ENCODE results near the gene BRIX1. TPM values are rescaled to one million over a fixed set of nuclear protein-coding genes. Genes with fewer than 3 reads are reported as not detected.

BRIX1 gene
- total and polyA plus RNA-seq, 4 experiments from 2014 or later: 27.1 to 63.9 (median 40.6) TPM

GRCh38 chr5:34944460-34945047 is 29.0 kb downstream of the BRIX1 start:
- H3K36me3 ChIP-seq (ENCODE audit: insufficient read depth, low read length): peaks cover 27% of the 10 kb centered on the region
- Mint-ChIP-seq H3K4me3 (no peak overlapping the region), H3K4me1 (no peaks in the 10 kb centered on the region), H3K36me3 (peaks cover 55 to 56% of the 10 kb centered on the region in 2 donors), H3K27ac (no peak overlapping the region), H3K27me3 (no peaks in the 10 kb centered on the region), H3K9me3 (no peaks in the 10 kb centered on the region)
- intact Hi-C loops (cut with micrococcal nuclease): no loop called here
- ChIA-PET POLR2A (ENCODE audit: partially characterized antibody) (interaction anchor here (2.5 kb wide), 1 partner anchor 15 kb away, joined by 12 read pairs; the partner anchor contains the start of gene DNAJC21), CTCF (ENCODE audit: partially characterized antibody) (interaction anchor here (1.2 to 1.4 kb wide), 2 partner anchors 10 to 59 kb away, joined by 3 read pairs; no protein-coding TSS in a partner anchor)
- H3K9me3 ChIP-seq (ENCODE audit: control insufficient read depth in 1 of 2, low read length in 2 of 2): no peaks in the 10 kb centered on the region
- no peaks in the 10 kb centered on the region for H3K27me3 ChIP-seq (ENCODE audit: insufficient read depth, low read length)
- DNase-seq: no peak
- H3K4me1 ChIP-seq (ENCODE audit: insufficient read depth, low read length): no peaks in the 10 kb centered on the region
- no peak overlapping the region for H3K27ac ChIP-seq (ENCODE audit: low read depth, low read length)
- H3K4me3 ChIP-seq (ENCODE audit: low read length in 2 of 2): no peak overlapping the region

GRCh38 chr5:34957321-34957720 is 41.8 kb downstream of the BRIX1 start:
- Histone ChIP-seq H3K36me3 (ENCODE audit: insufficient read depth, low read length) (no peaks in the 10 kb centered on the region), H3K27me3 (ENCODE audit: insufficient read depth, low read length) (no peaks in the 10 kb centered on the region), H3K4me1 (ENCODE audit: insufficient read depth, low read length) (no peaks in the 10 kb centered on the region), H3K9me3 (ENCODE audit: control insufficient read depth in 1 of 2, low read length in 2 of 2) (no peaks in the 10 kb centered on the region), H3K4me3 (ENCODE audit: low read length in 2 of 2) (no peak overlapping the region), H3K27ac (ENCODE audit: low read depth, low read length) (no peak overlapping the region)
- ChIA-PET POLR2A (ENCODE audit: partially characterized antibody) (interaction anchor here (0.7 kb wide), 1 partner anchor 28 kb away, joined by 3 read pairs; the partner anchor contains the start of gene DNAJC21), CTCF (ENCODE audit: partially characterized antibody) (interaction anchor here (1.3 to 2.3 kb wide), 4 partner anchors 9 to 969 kb away, joined by 3 to 13 read pairs (median 5); no protein-coding TSS in a partner anchor)
- Mint-ChIP-seq H3K4me3 (no peak overlapping the region), H3K9me3 (no peaks in the 10 kb centered on the region), H3K27ac (no peak overlapping the region), H3K36me3 (peaks cover 17 to 28% of the 10 kb centered on the region in 2 donors), H3K27me3 (no peaks in the 10 kb centered on the region), H3K4me1 (peaks cover 0 to 3% (median under 1%) of the 10 kb centered on the region in 4 donors)
- intact Hi-C loops (cut with micrococcal nuclease): no loop called here
- DNase-seq: no peak

GRCh38 chr5:34957857-34958690 is 42.6 kb downstream of the BRIX1 start:
- H3K27ac ChIP-seq (ENCODE audit: low read depth, low read length): no peak overlapping the region
- H3K4me1 ChIP-seq (ENCODE audit: insufficient read depth, low read length): no peaks in the 10 kb centered on the region
- Mint-ChIP-seq H3K4me3 (no peak overlapping the region), H3K9me3 (no peaks in the 10 kb centered on the region), H3K4me1 (peaks cover 0 to 3% (median under 1%) of the 10 kb centered on the region in 4 donors), H3K27me3 (no peaks in the 10 kb centered on the region), H3K36me3 (peaks cover 14 to 23% of the 10 kb centered on the region in 2 donors), H3K27ac (peak overlapping the region in 3 of 7 donors; percentile 30 to 59 (median 56))
- CTCF ChIA-PET (ENCODE audit: partially characterized antibody): interaction anchor here (1.3 to 2.3 kb wide), 6 partner anchors 8 to 969 kb away, joined by 3 to 13 read pairs (median 5); no protein-coding TSS in a partner anchor
- H3K4me3 ChIP-seq (ENCODE audit: low read length in 2 of 2): no peak overlapping the region
- POLR2A ChIA-PET (ENCODE audit: partially characterized antibody): no interaction called here
- intact Hi-C loops (cut with micrococcal nuclease): no loop called here
- H3K9me3 ChIP-seq (ENCODE audit: control insufficient read depth in 1 of 2, low read length in 2 of 2): no peaks in the 10 kb centered on the region
- H3K27me3 ChIP-seq (ENCODE audit: insufficient read depth, low read length): no peaks in the 10 kb centered on the region
- no peaks in the 10 kb centered on the region for H3K36me3 ChIP-seq (ENCODE audit: insufficient read depth, low read length)
- DNase-seq: peak in 2 of 5 donors; percentile 4 to 7

GRCh38 chr5:34959323-34959722 is 43.8 kb downstream of the BRIX1 start:
- ChIA-PET POLR2A (ENCODE audit: partially characterized antibody) (no interaction called here), CTCF (ENCODE audit: partially characterized antibody) (interaction anchor here (1.3 to 1.4 kb wide), 2 partner anchors 10 to 18 kb away, joined by 5 read pairs; no protein-coding TSS in a partner anchor)
- no peak overlapping the region for H3K4me3 Mint-ChIP-seq
- no peaks in the 10 kb centered on the region for H3K9me3 Mint-ChIP-seq
- H3K27ac ChIP-seq (ENCODE audit: low read depth, low read length): no peak overlapping the region
- H3K36me3 ChIP-seq (ENCODE audit: insufficient read depth, low read length): no peaks in the 10 kb centered on the region
- no peak overlapping the region for H3K4me3 ChIP-seq (ENCODE audit: low read length in 2 of 2)
- peaks cover 0 to 3% (median under 1%) of the 10 kb centered on the region in 4 donors for H3K4me1 Mint-ChIP-seq
- peak overlapping the region in 5 of 7 donors; percentile 2 to 41 (median 20) for H3K27ac Mint-ChIP-seq
- DNase-seq: no peak
- H3K27me3 ChIP-seq (ENCODE audit: insufficient read depth, low read length): no peaks in the 10 kb centered on the region
- H3K4me1 ChIP-seq (ENCODE audit: insufficient read depth, low read length): no peaks in the 10 kb centered on the region
- peaks cover 12 to 18% of the 10 kb centered on the region in 2 donors for H3K36me3 Mint-ChIP-seq
- no peaks in the 10 kb centered on the region for H3K27me3 Mint-ChIP-seq
- intact Hi-C loops (cut with micrococcal nuclease): no loop called here
- H3K9me3 ChIP-seq (ENCODE audit: control insufficient read depth in 1 of 2, low read length in 2 of 2): no peaks in the 10 kb centered on the region

GRCh38 chr5:34967540-34967939 is 52.0 kb downstream of the BRIX1 start:
- Histone ChIP-seq H3K4me1 (ENCODE audit: insufficient read depth, low read length) (no peaks in the 10 kb centered on the region), H3K27ac (ENCODE audit: low read depth, low read length) (no peak overlapping the region), H3K4me3 (ENCODE audit: low read length in 2 of 2) (no peak overlapping the region), H3K36me3 (ENCODE audit: insufficient read depth, low read length) (no peaks in the 10 kb centered on the region), H3K9me3 (ENCODE audit: control insufficient read depth in 1 of 2, low read length in 2 of 2) (no peaks in the 10 kb centered on the region), H3K27me3 (ENCODE audit: insufficient read depth, low read length) (no peaks in the 10 kb centered on the region)
- intact Hi-C loops (cut with micrococcal nuclease): no loop called here
- H3K9me3 Mint-ChIP-seq: peaks cover 0 to 15% (median 10%) of the 10 kb centered on the region in 8 donors
- H3K4me1 Mint-ChIP-seq: no peaks in the 10 kb centered on the region
- ChIA-PET POLR2A (ENCODE audit: partially characterized antibody) (no interaction called here), CTCF (ENCODE audit: partially characterized antibody) (no interaction called here)
- no peaks in the 10 kb centered on the region for H3K27me3 Mint-ChIP-seq
- H3K27ac Mint-ChIP-seq: no peak overlapping the region
- DNase-seq: no peak
- H3K36me3 Mint-ChIP-seq: peaks cover 4 to 21% of the 10 kb centered on the region in 2 donors
- no peak overlapping the region for H3K4me3 Mint-ChIP-seq

- CTCF ChIA-PET (ENCODE audit: partially characterized antibody): no interaction called here
- H3K36me3 Mint-ChIP-seq: peaks cover 4 to 21% of the 10 kb centered on the region in 2 donors
Measured at GRCh38 chr5:34968258-34968657, 52.7 kb downstream of the BRIX1 start.

GRCh38 chr5:34970552-34970951 is 55.0 kb downstream of the BRIX1 start:
- Mint-ChIP-seq H3K36me3 (peaks cover 4 to 18% of the 10 kb centered on the region in 2 donors), H3K4me1 (no peaks in the 10 kb centered on the region), H3K27me3 (peaks cover 2% of the 10 kb centered on the region in 2 donors), H3K9me3 (peaks cover 0 to 14% (median 9%) of the 10 kb centered on the region in 8 donors), H3K27ac (no peak overlapping the region), H3K4me3 (no peak overlapping the region)
- intact Hi-C loops (cut with micrococcal nuclease): no loop called here
- Histone ChIP-seq H3K36me3 (ENCODE audit: insufficient read depth, low read length) (no peaks in the 10 kb centered on the region), H3K4me1 (ENCODE audit: insufficient read depth, low read length) (no peaks in the 10 kb centered on the region), H3K27me3 (ENCODE audit: insufficient read depth, low read length) (no peaks in the 10 kb centered on the region), H3K27ac (ENCODE audit: low read depth, low read length) (no peak overlapping the region), H3K9me3 (ENCODE audit: control insufficient read depth in 1 of 2, low read length in 2 of 2) (no peaks in the 10 kb centered on the region), H3K4me3 (ENCODE audit: low read length in 2 of 2) (no peak overlapping the region)
- DNase-seq: no peak
- ChIA-PET POLR2A (ENCODE audit: partially characterized antibody) (no interaction called here), CTCF (ENCODE audit: partially characterized antibody) (interaction anchor here (1.9 kb wide), 1 partner anchor 12 kb away, joined by 5 read pairs; no protein-coding TSS in a partner anchor)

More at GRCh38 chr5:34968258-34968657, 52.7 kb downstream of the BRIX1 start:
- intact Hi-C loops (cut with micrococcal nuclease): no loop called here
- Histone ChIP-seq H3K4me1 (ENCODE audit: insufficient read depth, low read length) (no peaks in the 10 kb centered on the region), H3K36me3 (ENCODE audit: insufficient read depth, low read length) (no peaks in the 10 kb centered on the region), H3K27me3 (ENCODE audit: insufficient read depth, low read length) (no peaks in the 10 kb centered on the region), H3K27ac (ENCODE audit: low read depth, low read length) (no peak overlapping the region), H3K9me3 (ENCODE audit: control insufficient read depth in 1 of 2, low read length in 2 of 2) (no peaks in the 10 kb centered on the region), H3K4me3 (ENCODE audit: low read length in 2 of 2) (no peak overlapping the region)
- POLR2A ChIA-PET (ENCODE audit: partially characterized antibody): no interaction called here
- H3K4me1 Mint-ChIP-seq: no peaks in the 10 kb centered on the region
- no peak overlapping the region for H3K4me3 Mint-ChIP-seq
- DNase-seq: no peak
- H3K27me3 Mint-ChIP-seq: no peaks in the 10 kb centered on the region
- no peak overlapping the region for H3K27ac Mint-ChIP-seq
- H3K9me3 Mint-ChIP-seq: peaks cover 0 to 15% (median 10%) of the 10 kb centered on the region in 8 donors
